ENCODE measurements around the gene STK35. TPM values are rescaled to one million over a fixed set of nuclear protein-coding genes. Genes with fewer than 3 reads are reported as not detected.

Gene STK35
- total RNA-seq, 1 experiment from 2014 or later = 16.5 TPM

DNA sequence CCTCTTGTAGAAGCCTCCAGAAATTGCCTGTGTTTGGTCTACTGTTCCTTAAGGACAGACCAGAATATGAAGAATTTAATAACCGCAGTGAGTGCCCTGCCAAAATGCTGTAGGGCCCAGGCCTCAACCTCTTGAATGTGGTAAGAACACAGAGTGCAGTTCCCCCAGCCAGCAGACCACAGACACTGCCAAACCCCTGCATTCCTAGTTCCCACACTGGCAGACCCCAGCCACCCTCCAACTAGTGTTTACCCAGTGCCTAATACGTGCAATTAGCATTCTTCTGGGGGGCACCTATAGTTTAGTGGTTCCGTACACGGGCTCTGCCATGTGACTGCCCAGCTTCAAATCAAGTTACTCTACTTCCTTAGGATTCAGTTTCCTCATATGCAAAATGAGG is 51.7 kb downstream of the STK35 start:
- Mint-ChIP-seq H3K36me3 (ENCODE audit: insufficient read depth, unreplicated experiment) (no peaks in the 10 kb centered on the region), H3K4me3 (ENCODE audit: low read depth, unreplicated experiment) (no peak overlapping the region), H3K9me3 (ENCODE audit: low read depth, unreplicated experiment) (no peaks in the 10 kb centered on the region), H3K27me3 (ENCODE audit: unreplicated experiment) (no peaks in the 10 kb centered on the region), H3K4me1 (ENCODE audit: low read depth, unreplicated experiment) (peaks cover 9% of the 10 kb centered on the region), H3K27ac (ENCODE audit: unreplicated experiment) (no peak overlapping the region)
- intact Hi-C loops (cut with micrococcal nuclease; ENCODE audit: unreplicated experiment) = no loop called here
- DNase-seq = no peak
- BruUV-seq (replicated peaks) = no TSS peak
- TF ChIP-seq, protein P1, sequence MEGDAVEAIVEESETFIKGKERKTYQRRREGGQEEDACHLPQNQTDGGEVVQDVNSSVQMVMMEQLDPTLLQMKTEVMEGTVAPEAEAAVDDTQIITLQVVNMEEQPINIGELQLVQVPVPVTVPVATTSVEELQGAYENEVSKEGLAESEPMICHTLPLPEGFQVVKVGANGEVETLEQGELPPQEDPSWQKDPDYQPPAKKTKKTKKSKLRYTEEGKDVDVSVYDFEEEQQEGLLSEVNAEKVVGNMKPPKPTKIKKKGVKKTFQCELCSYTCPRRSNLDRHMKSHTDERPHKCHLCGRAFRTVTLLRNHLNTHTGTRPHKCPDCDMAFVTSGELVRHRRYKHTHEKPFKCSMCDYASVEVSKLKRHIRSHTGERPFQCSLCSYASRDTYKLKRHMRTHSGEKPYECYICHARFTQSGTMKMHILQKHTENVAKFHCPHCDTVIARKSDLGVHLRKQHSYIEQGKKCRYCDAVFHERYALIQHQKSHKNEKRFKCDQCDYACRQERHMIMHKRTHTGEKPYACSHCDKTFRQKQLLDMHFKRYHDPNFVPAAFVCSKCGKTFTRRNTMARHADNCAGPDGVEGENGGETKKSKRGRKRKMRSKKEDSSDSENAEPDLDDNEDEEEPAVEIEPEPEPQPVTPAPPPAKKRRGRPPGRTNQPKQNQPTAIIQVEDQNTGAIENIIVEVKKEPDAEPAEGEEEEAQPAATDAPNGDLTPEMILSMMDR (IDR thresholded peaks at IDR 0.05; ENCODE audit: unreplicated experiment) = no peak
- CTCF ChIA-PET = no interaction called here

DNA sequence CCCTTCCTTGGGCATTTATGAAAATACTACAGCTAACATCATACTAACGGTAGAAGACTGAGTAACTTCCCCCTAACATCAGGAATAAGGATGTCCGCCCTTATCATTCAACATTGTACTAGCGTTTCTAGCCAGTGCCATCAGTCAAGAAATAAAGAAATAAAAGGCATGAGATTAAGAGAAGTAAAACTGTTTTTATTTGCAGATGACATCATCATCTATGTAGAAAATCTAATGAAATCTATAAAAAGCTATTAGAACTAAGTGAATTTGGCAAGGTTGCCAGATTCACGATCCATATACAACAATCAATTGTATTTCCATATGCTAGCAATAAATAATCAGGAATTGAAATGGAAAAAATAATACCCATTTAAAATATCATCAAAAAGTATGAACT is 54.6 kb downstream of the STK35 start:
- Mint-ChIP-seq H3K27ac (ENCODE audit: unreplicated experiment) (no peak overlapping the region), H3K36me3 (ENCODE audit: insufficient read depth, unreplicated experiment) (no peaks in the 10 kb centered on the region), H3K4me1 (ENCODE audit: low read depth, unreplicated experiment) (peaks cover 5% of the 10 kb centered on the region), H3K4me3 (ENCODE audit: low read depth, unreplicated experiment) (no peak overlapping the region), H3K27me3 (ENCODE audit: unreplicated experiment) (no peaks in the 10 kb centered on the region), H3K9me3 (ENCODE audit: low read depth, unreplicated experiment) (no peaks in the 10 kb centered on the region)
- intact Hi-C loops (cut with micrococcal nuclease; ENCODE audit: unreplicated experiment) = no loop called here
- TF ChIP-seq, protein P1 (IDR thresholded peaks at IDR 0.05; ENCODE audit: unreplicated experiment) = no peak
- no peak for DNase-seq
- CTCF ChIA-PET = no interaction called here
- no TSS peak for BruUV-seq (replicated peaks)

GRCh38 chr20:2156666-2157624 is 55.3 kb downstream of the STK35 start:
- Mint-ChIP-seq H3K27me3 (ENCODE audit: unreplicated experiment) (peaks cover 4% of the 10 kb centered on the region), H3K27ac (ENCODE audit: unreplicated experiment) (no peak overlapping the region), H3K9me3 (ENCODE audit: low read depth, unreplicated experiment) (no peaks in the 10 kb centered on the region), H3K36me3 (ENCODE audit: insufficient read depth, unreplicated experiment) (no peaks in the 10 kb centered on the region), H3K4me1 (ENCODE audit: low read depth, unreplicated experiment) (no peaks in the 10 kb centered on the region), H3K4me3 (ENCODE audit: low read depth, unreplicated experiment) (no peak overlapping the region)
- no TSS peak for BruUV-seq (replicated peaks)
- CTCF ChIA-PET = no interaction called here
- intact Hi-C loops (cut with micrococcal nuclease; ENCODE audit: unreplicated experiment) = no loop called here
- TF ChIP-seq, protein P1 (IDR thresholded peaks at IDR 0.05; ENCODE audit: unreplicated experiment) = no peak
- DNase-seq = no peak

DNA sequence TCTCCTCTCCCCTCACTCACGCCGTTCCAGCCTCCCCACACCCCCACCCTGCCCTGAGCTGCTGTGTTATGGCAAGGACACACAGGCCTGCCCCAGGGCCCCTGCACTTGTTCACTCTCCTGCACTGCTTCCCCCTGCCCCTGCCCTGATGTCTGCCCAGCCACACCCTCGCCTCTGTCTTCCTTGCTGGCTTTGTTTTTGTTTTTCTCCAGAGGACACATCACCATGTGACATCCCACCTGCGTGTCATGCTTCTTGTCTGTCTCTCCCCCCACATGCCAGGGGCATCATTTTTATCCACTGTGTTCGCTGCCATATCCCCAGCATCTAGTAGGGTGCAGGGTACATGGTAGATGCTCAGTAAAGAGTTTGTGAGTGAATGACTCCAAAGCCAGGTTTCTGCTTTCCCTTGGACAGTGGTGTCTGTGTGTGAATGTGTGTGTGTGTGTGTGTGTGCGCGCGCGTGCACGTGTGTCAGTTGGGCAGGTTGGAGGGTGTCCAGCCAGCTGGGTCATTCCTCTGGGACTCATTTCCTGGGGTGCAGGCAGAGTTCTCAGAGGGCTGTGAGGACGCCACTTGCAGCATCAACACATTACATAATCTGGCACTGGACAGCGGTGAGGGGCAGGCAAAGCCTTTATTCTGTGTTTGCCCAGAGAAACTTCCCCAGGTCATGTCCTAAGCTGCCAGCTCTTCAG is 60.6 kb downstream of the STK35 start:
- no peaks in the 10 kb centered on the region for H3K9me3 Mint-ChIP-seq (ENCODE audit: low read depth, unreplicated experiment)
- no peaks in the 10 kb centered on the region for H3K36me3 Mint-ChIP-seq (ENCODE audit: insufficient read depth, unreplicated experiment)
- peaks cover 33% of the 10 kb centered on the region for H3K27me3 Mint-ChIP-seq (ENCODE audit: unreplicated experiment)
- CTCF ChIA-PET = no interaction called here
- H3K27ac Mint-ChIP-seq (ENCODE audit: unreplicated experiment) = no peak overlapping the region
- no TSS peak for BruUV-seq (replicated peaks)
- intact Hi-C loops (cut with micrococcal nuclease; ENCODE audit: unreplicated experiment) = no loop called here
- TF ChIP-seq, protein P1 (IDR thresholded peaks at IDR 0.05; ENCODE audit: unreplicated experiment) = no peak
- no peak for DNase-seq
- no peaks in the 10 kb centered on the region for H3K4me1 Mint-ChIP-seq (ENCODE audit: low read depth, unreplicated experiment)
- no peak overlapping the region for H3K4me3 Mint-ChIP-seq (ENCODE audit: low read depth, unreplicated experiment)

All from Calu3 (cell line).